ENCODE data around the gene ARHGAP15.

ARHGAP15 gene

GRCh38 chr2:143162123-143162837 lies 33.1 kb downstream of the ARHGAP15 start:
- H3K27ac ChIP-seq (ENCODE audit: low read depth, low read length, poor library complexity, severe bottlenecking), result peak overlapping the region; percentile 56
- H2AFZ ChIP-seq (ENCODE audit: low read length), result no peak overlapping the region
- no peaks in the 10 kb centered on the region for H3K27me3 ChIP-seq (ENCODE audit: insufficient read depth, low read length)
- no peaks in the 10 kb centered on the region for H3K9me3 ChIP-seq (ENCODE audit: low read length)
- H3K4me2 ChIP-seq (ENCODE audit: low read length), result peak overlapping the region; percentile 78
- H3K4me1 ChIP-seq (ENCODE audit: insufficient read depth, low read length, severe bottlenecking), result peaks cover 55% of the 10 kb centered on the region
- peak overlapping the region; percentile 32; the same call in 1 of the 2 replicates for H3K9ac ChIP-seq (ENCODE audit: low read length)
- TF ChIP-seq CTCF (IDR thresholded peaks at IDR 0.05; ENCODE audit: low read length) (peak; percentile 91), EZH2 (IDR thresholded peaks at IDR 0.05; ENCODE audit: borderline replicate concordance, low read length) (no peak)
- H3K9me2 ChIP-seq (ENCODE audit: low read depth, low read length), result no peaks in the 10 kb centered on the region
- H3K79me2 ChIP-seq (ENCODE audit: insufficient read depth, low read length), result peaks cover 63% of the 10 kb centered on the region
- peak overlapping the region; percentile 41 for H3K4me3 ChIP-seq (ENCODE audit: low read depth, low read length, poor library complexity, severe bottlenecking)
- H3F3A ChIP-seq (ENCODE audit: insufficient read depth, low read length), result no peaks in the 10 kb centered on the region
- H4K20me1 ChIP-seq (ENCODE audit: insufficient read depth, low read length), result no peaks in the 10 kb centered on the region
- H3K36me3 ChIP-seq (ENCODE audit: insufficient read depth, low read length), result peaks cover 42% of the 10 kb centered on the region

GRCh38 chr2:143162997-143163396 lies 33.8 kb downstream of the ARHGAP15 start:
- no peak for TF ChIP-seq EZH2 (IDR thresholded peaks at IDR 0.05; ENCODE audit: borderline replicate concordance, low read length)
- TF ChIP-seq CTCF (IDR thresholded peaks at IDR 0.05; ENCODE audit: low read length), result no peak
- peaks cover 47% of the 10 kb centered on the region for H3K4me1 ChIP-seq (ENCODE audit: insufficient read depth, low read length, severe bottlenecking)

GRCh38 chr2:143163499-143163898 lies 34.3 kb downstream of the ARHGAP15 start:
- peaks cover 42% of the 10 kb centered on the region for H3K4me1 ChIP-seq (ENCODE audit: insufficient read depth, low read length, severe bottlenecking)
- H3K27me3 ChIP-seq (ENCODE audit: insufficient read depth, low read length), result no peaks in the 10 kb centered on the region
- H3K9me2 ChIP-seq (ENCODE audit: low read depth, low read length), result no peaks in the 10 kb centered on the region
- no peak overlapping the region for H2AFZ ChIP-seq (ENCODE audit: low read length)
- no peak overlapping the region for H3K9ac ChIP-seq (ENCODE audit: low read length)
- TF ChIP-seq EZH2 (IDR thresholded peaks at IDR 0.05; ENCODE audit: borderline replicate concordance, low read length) (no peak), CTCF (IDR thresholded peaks at IDR 0.05; ENCODE audit: low read length) (no peak)
- H3K4me2 ChIP-seq (ENCODE audit: low read length), result no peak overlapping the region
- no peaks in the 10 kb centered on the region for H4K20me1 ChIP-seq (ENCODE audit: insufficient read depth, low read length)
- H3K79me2 ChIP-seq (ENCODE audit: insufficient read depth, low read length), result peaks cover 62% of the 10 kb centered on the region
- peaks cover 52% of the 10 kb centered on the region for H3K36me3 ChIP-seq (ENCODE audit: insufficient read depth, low read length)
- H3K27ac ChIP-seq (ENCODE audit: low read depth, low read length, poor library complexity, severe bottlenecking), result no peak overlapping the region
- H3K9me3 ChIP-seq (ENCODE audit: low read length), result no peaks in the 10 kb centered on the region
- H3F3A ChIP-seq (ENCODE audit: insufficient read depth, low read length), result no peaks in the 10 kb centered on the region
- no peak overlapping the region for H3K4me3 ChIP-seq (ENCODE audit: low read depth, low read length, poor library complexity, severe bottlenecking)

More at GRCh38 chr2:143162997-143163396, 33.8 kb downstream of the ARHGAP15 start:
- Histone ChIP-seq H3K9ac (ENCODE audit: low read length) (no peak overlapping the region), H3K4me2 (ENCODE audit: low read length) (no peak overlapping the region), H3K9me3 (ENCODE audit: low read length) (no peaks in the 10 kb centered on the region), H4K20me1 (ENCODE audit: insufficient read depth, low read length) (no peaks in the 10 kb centered on the region), H3K27me3 (ENCODE audit: insufficient read depth, low read length) (no peaks in the 10 kb centered on the region), H3K4me3 (ENCODE audit: low read depth, low read length, poor library complexity, severe bottlenecking) (no peak overlapping the region), H3F3A (ENCODE audit: insufficient read depth, low read length) (no peaks in the 10 kb centered on the region), H3K27ac (ENCODE audit: low read depth, low read length, poor library complexity, severe bottlenecking) (no peak overlapping the region), H3K36me3 (ENCODE audit: insufficient read depth, low read length) (peaks cover 48% of the 10 kb centered on the region), H3K79me2 (ENCODE audit: insufficient read depth, low read length) (peaks cover 61% of the 10 kb centered on the region), H2AFZ (ENCODE audit: low read length) (no peak overlapping the region), H3K9me2 (ENCODE audit: low read depth, low read length) (no peaks in the 10 kb centered on the region)
